ACC112 (cell line): ENCODE results near the gene ERC1.

ENCODE experiments used
- H2AFZ ChIP-seq: fragments of 200-600 bp; sonication (generic); one replicate; pipeline ENCODE4 v1.6.0; 2017; ENCODE audit warnings: antibody characterized with exemption, low read length; ENCODE audit not compliant: unreplicated experiment
- H3K27ac ChIP-seq: fragments of 200-600 bp; sonication (generic); 2 replicates; pipeline ENCODE4 v1.5.1; 2014; ENCODE audit warnings: low read depth, mild to moderate bottlenecking, antibody characterized with exemption, low read length, moderate library complexity
- H3K27me3 ChIP-seq: fragments of 200-600 bp; sonication (generic); 2 replicates; pipeline ENCODE4 v1.6.1; 2014; ENCODE audit warnings: mild to moderate bottlenecking, antibody characterized with exemption, low read length, moderate library complexity, mixed read lengths; ENCODE audit not compliant: insufficient read depth
- H3K36me3 ChIP-seq: fragments of 200-600 bp; sonication (generic); 2 replicates; pipeline ENCODE4 v1.6.1; 2016; ENCODE audit warnings: mild to moderate bottlenecking, antibody characterized with exemption, low read length, moderate library complexity, mixed read lengths; ENCODE audit not compliant: insufficient read depth
- H3K4me1 ChIP-seq: fragments of 200-600 bp; sonication (generic); one replicate; pipeline ENCODE4 v1.6.1; 2016; ENCODE audit warnings: low read length, mixed read lengths; ENCODE audit not compliant: insufficient read depth, unreplicated experiment, control insufficient read depth
- H3K4me3 ChIP-seq: fragments of 200-600 bp; sonication (generic); 2 replicates; pipeline ENCODE4 v1.5.1; 2014; ENCODE audit warnings: mild to moderate bottlenecking, low read depth, low read length
- H3K79me2 ChIP-seq: fragments of 200-600 bp; sonication (generic); one replicate; pipeline ENCODE4 v1.6.0; 2016; ENCODE audit warnings: low read length; ENCODE audit not compliant: control insufficient read depth, unreplicated experiment, insufficient read depth

Gene ERC1

DNA sequence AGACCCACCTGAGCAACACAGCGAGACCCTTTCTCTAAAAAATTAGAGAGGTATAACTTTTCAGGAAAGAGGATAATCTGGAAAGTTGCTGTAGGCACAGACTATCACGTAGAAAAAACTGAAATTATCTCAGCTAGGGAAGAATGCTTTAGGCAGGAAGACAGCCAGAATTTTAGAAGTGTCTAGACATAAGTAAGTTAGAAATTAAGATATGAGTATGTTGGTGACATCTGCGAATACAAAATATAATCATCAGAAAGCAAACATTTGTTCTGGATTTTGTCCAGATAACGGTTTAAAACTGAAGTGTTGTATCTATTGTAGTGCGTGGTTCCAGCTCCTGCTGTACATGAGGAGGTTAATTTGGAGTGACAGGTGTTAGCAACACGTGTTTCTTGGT, 480.2 kb downstream of the ERC1 start:
- no peak overlapping the region for H3K4me3 ChIP-seq
- H3K4me1 ChIP-seq, result peaks cover 53% of the 10 kb centered on the region
- no peak overlapping the region for H2AFZ ChIP-seq
- no peaks in the 10 kb centered on the region for H3K79me2 ChIP-seq
- H3K36me3 ChIP-seq, result no peaks in the 10 kb centered on the region
- H3K27me3 ChIP-seq, result no peaks in the 10 kb centered on the region
- H3K27ac ChIP-seq, result no peak overlapping the region

DNA sequence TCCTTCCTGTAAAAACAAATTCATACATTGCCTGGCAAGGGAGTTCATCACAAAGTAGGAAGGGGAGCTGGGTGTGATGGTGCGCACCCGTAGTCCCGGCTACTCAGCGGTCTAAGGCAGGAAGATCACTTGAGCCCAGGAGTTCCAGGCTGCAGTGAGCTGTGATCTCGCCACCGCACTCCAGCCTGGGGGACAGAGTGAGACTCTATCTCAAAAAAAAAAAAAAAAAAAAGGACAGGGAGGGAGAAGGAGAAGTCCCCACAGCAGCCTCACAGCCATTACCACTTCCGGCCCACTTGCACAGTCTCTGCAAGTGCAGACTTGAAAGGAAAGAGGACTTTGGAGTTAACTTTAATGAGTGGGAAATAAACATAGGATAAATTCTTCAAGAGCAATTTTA, 482.4 kb downstream of the ERC1 start:
- H3K27ac ChIP-seq, result peak overlapping the region; percentile 84
- no peaks in the 10 kb centered on the region for H3K79me2 ChIP-seq
- no peak overlapping the region for H2AFZ ChIP-seq
- peaks cover 57% of the 10 kb centered on the region for H3K4me1 ChIP-seq
- H3K4me3 ChIP-seq, result peak overlapping the region; percentile 36; the same call in 1 of the 2 replicates
- H3K27me3 ChIP-seq, result no peaks in the 10 kb centered on the region
- H3K36me3 ChIP-seq, result peaks cover 5% of the 10 kb centered on the region; the same call in 1 of the 2 replicates

DNA sequence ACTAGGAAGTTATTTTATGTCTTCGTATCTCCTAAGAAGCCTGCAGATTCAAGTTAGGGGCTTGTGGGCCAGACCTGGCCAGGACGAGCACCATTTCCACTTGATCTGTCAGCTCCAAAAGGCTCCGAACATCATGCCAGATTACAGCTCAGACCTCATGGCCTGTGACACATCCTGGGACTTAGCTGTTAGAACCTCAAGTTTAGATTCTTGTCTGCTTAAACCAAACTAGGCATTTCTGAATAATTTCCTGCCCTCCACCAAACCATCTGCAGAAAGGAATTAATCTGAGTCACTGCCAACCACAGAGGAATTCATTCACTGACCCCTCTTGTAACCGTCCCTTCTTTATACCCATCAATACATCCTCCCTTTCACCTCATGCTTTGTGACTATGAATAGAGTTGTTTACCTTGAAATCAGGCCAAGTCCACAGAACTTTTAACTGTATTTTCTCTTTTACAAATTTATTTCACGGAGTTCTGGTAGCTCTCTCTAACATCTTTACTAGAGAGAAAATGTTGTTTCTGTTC, 483.1 kb downstream of the ERC1 start:
- Histone ChIP-seq H2AFZ (no peak overlapping the region), H3K27me3 (no peaks in the 10 kb centered on the region), H3K27ac (peak overlapping the region; percentile 84), H3K4me3 (peak overlapping the region; percentile 59), H3K4me1 (peaks cover 57% of the 10 kb centered on the region), H3K36me3 (peaks cover 5% of the 10 kb centered on the region; the same call in 1 of the 2 replicates), H3K79me2 (no peaks in the 10 kb centered on the region)

DNA sequence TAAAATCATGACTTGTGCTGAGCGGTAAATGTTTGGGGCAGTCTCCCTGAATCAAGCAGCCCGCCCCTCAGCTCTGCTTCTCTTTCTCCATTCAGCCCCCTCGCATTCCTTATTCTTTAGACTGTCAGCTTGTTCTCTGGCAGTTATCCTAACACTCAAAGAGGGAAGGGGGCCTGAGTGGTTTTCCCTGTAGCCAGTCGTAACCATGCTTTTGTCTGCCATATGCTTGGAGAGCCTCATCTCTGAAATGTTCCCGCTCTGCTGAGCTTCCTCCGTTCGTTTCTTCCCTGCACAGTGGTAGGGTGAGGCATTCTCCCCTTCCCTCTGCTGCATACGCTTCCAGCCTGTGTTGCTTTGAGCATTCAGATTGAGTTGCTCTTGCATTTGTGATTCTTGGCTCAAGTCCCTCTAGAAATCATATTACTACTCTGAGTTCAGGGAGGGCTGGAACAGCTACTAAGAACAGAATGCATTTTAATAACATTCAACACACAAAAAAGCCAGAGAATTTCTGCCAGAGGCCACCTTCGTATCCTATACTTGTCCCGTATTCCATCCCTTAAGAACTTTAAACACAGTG, 483.6 kb downstream of the ERC1 start:
- peak overlapping the region; percentile 84 for H3K27ac ChIP-seq
- H3K4me3 ChIP-seq, result peak overlapping the region; percentile 59
- no peaks in the 10 kb centered on the region for H3K27me3 ChIP-seq
- H2AFZ ChIP-seq, result peak overlapping the region; percentile 11
- H3K4me1 ChIP-seq, result peaks cover 52% of the 10 kb centered on the region
- H3K36me3 ChIP-seq, result peaks cover 5% of the 10 kb centered on the region; the same call in 1 of the 2 replicates
- H3K79me2 ChIP-seq, result no peaks in the 10 kb centered on the region

DNA sequence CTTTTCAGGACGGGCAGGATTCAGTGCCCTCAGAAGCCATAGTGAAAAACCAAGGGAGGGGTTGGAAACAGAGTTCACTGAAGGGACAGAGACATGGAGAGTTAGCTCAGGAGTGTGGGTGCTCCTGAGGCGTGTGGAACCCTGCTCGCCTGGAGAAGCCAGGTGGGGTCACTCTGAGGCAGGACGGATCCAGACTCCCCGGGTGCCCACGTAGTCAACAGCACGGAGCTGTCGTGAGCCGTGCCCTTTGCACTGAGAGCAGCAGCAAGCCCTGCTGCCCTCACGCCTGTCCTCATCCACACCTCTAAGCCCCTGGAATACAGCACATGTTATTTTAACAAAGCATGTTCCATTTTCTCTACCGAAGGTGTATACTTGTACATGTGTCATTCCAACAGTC, 488.6 kb downstream of the ERC1 start:
- Histone ChIP-seq H3K4me1 (peaks cover 28% of the 10 kb centered on the region), H3K27me3 (no peaks in the 10 kb centered on the region), H3K27ac (no peak overlapping the region), H3K79me2 (no peaks in the 10 kb centered on the region), H2AFZ (no peak overlapping the region), H3K4me3 (no peak overlapping the region), H3K36me3 (peaks cover 5% of the 10 kb centered on the region; the same call in 1 of the 2 replicates)

DNA sequence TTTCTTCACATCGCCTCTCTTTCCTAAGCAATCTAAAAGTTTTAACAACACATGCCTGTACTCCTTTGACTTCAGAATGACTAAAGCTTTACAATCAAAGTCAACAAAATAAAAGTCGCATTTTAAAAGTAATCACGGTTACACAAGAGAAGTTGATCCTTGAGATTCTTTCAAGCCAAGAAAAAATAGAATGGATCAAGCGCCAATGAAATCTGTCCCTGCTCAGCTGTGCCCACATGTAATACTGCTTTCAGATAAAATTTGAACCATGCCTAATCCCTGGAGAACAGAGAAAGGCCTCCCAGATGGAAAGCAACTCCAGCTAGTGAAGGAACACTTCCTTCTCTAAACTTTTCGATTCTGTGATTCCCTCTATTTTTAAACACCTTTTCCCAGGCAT, 490.3 kb downstream of the ERC1 start:
- H3K79me2 ChIP-seq, result no peaks in the 10 kb centered on the region
- no peak overlapping the region for H2AFZ ChIP-seq
- no peak overlapping the region for H3K4me3 ChIP-seq
- peaks cover 5% of the 10 kb centered on the region; the same call in 1 of the 2 replicates for H3K36me3 ChIP-seq
- H3K27ac ChIP-seq, result no peak overlapping the region
- no peaks in the 10 kb centered on the region for H3K27me3 ChIP-seq
- H3K4me1 ChIP-seq, result peaks cover 14% of the 10 kb centered on the region

DNA sequence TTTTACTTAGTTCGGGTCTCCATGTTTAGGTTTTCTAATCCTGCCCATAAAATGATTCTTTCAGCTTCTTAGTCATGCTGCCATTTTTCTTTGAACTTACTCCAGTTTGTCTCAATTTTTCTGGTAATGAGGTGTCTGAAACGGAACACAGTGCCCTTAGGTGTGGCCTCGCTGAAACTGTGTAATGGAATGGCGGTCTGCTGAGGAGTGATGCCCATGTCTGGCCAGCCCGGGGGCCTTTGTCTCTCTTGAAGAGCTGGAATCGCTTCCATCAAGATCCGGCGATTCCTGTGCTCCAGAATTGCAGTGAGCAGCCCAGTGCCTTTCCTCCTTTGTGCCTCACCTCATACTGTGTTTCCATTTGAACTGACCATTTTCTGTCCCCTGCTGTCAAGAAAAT, 490.9 kb downstream of the ERC1 start:
- Histone ChIP-seq H3K27ac (no peak overlapping the region), H3K4me3 (no peak overlapping the region), H3K36me3 (peaks cover 5% of the 10 kb centered on the region; the same call in 1 of the 2 replicates), H3K27me3 (no peaks in the 10 kb centered on the region), H3K4me1 (peaks cover 12% of the 10 kb centered on the region), H3K79me2 (no peaks in the 10 kb centered on the region), H2AFZ (no peak overlapping the region)

DNA sequence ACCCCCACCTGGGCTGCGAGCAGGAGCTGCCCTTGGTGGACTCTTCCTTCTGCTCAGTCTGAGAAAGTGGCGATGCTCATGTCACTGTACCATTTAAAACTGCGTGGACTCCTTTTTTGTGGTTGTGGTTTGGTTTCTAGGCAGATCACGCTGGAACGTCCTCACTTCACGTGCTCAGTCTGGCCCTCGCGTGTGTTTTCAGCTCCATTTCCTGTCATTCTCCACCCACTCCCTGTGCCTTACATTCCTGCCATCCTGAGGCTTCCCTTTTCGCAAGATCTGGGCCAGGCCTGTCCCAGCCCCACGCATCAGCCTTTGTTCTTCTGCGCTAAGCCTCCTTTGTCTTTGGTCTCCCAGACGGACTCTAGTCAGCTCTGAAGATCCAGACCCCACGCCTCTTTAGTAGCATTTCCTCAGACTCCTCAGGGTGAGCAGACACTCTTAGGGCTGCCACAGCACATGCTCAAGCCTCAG, 497.9 kb downstream of the ERC1 start:
- Histone ChIP-seq H3K36me3 (peaks cover 33% of the 10 kb centered on the region), H3K27ac (no peak overlapping the region), H2AFZ (no peak overlapping the region), H3K4me1 (peaks cover 9% of the 10 kb centered on the region), H3K79me2 (no peaks in the 10 kb centered on the region), H3K4me3 (no peak overlapping the region), H3K27me3 (no peaks in the 10 kb centered on the region)

DNA sequence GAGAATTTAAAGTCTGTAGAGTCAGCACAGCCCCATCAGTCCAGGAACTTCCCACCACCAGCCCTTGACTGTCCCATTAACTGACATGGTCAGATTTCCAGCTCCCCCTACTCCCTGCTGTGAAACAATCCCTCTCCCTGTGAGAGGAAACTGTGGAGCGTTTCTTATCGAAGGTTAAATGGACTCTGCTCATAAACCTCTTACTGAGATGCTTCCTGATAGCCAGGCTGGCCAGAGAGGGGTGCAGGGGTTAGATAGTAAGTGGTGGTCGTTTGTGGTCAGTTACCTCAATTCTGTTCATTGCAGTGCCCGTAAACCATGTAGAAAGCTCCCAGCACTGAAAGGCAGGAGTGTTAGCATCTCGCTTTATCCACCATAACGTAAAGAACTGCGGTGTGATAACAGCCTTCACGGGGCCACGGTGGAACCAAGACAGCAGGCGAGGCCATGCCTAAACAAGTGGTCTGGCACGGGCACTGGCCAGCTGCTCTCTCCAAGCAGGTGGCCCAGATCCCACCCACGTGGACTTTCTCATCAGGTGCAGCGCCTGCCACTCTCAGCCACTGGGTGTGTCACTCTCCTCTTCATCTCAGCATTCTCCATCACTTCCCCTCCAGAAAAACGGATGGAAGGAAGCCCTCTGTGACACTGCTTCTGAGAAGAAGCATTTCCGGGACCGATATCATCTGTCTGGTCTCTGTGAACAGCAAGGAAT, 501.1 kb downstream of the ERC1 start:
- Histone ChIP-seq H3K4me1 (peaks cover 19% of the 10 kb centered on the region), H3K4me3 (no peak overlapping the region), H3K27ac (no peak overlapping the region), H2AFZ (no peak overlapping the region), H3K27me3 (no peaks in the 10 kb centered on the region), H3K79me2 (no peaks in the 10 kb centered on the region), H3K36me3 (peaks cover 33% of the 10 kb centered on the region)

DNA sequence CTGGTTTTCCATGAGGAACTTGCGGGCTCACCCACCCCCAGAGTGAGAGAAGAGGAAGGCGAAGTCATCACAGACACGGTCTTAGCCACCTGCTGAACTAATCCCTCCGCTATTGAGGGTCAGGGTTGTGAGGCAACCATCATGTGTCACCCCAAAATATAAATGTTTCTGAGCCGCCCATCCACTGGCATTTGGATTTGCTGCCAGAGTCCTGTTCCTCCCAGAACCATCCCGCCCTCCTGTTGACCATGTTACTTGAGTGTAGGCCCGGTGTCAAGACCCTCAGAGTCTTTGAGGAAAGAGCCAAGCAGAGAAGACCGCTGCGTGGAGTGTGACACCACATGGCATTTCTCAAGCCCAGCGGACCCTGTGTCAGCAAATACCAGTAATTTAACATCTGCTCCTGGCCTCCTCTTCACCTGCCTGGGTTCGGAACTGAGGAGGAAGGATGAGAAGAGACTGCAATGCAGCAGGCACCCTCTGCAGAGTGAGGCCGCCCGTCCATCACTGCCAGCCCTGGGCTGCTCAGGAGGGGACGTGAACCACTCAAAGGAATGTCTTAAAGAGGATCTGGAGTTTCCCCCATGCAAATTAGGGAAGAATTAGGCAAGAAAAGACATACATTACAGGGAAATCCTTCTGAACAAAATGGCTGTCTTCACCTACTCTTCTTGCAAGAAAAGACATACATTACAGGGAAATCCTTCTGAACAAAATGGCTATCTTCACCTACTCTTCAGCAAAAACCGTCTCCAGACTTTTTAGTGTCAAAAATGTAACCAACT, 502.9 kb downstream of the ERC1 start:
- peaks cover 14% of the 10 kb centered on the region for H3K4me1 ChIP-seq
- no peak overlapping the region for H3K27ac ChIP-seq
- H3K79me2 ChIP-seq, result no peaks in the 10 kb centered on the region
- no peak overlapping the region for H3K4me3 ChIP-seq
- no peak overlapping the region for H2AFZ ChIP-seq
- no peaks in the 10 kb centered on the region for H3K27me3 ChIP-seq
- peaks cover 32% of the 10 kb centered on the region for H3K36me3 ChIP-seq
